ENCODE results near the gene KLHDC8B.
"Not testable (repeated sequence)": the region's sequence is repeated elsewhere in the genome, so short reads cannot be mapped to it uniquely, and the experiment has no call there.

KLHDC8B gene

GRCh38 chr3:49198161-49198560 is 26.8 kb downstream of the KLHDC8B start:
- DNase-seq, result no peak

GRCh38 chr3:49198611-49199230 is 27.3 kb downstream of the KLHDC8B start:
- no peak for DNase-seq

GRCh38 chr3:49199239-49199899 is 28.0 kb downstream of the KLHDC8B start:
- DNase-seq, result peak in 1 of 3 donors; percentile 22

GRCh38 chr3:49199900-49200281 is 28.5 kb downstream of the KLHDC8B start:
- DNase-seq, result no peak

GRCh38 chr3:49213541-49213943 is 42.1 kb downstream of the KLHDC8B start:
- no peak for DNase-seq

GRCh38 chr3:49213998-49214397 is 42.6 kb downstream of the KLHDC8B start:
- no peak for DNase-seq

GRCh38 chr3:49216687-49217086 is 45.3 kb downstream of the KLHDC8B start:
- DNase-seq, result not testable (repeated sequence)

- not testable (repeated sequence) for DNase-seq
These were observed 45.7 kb downstream of the KLHDC8B start for GRCh38 chr3:49217108-49217507.

- DNase-seq, result no peak
These were observed 46.5 kb downstream of the KLHDC8B start for GRCh38 chr3:49217688-49218470.

- DNase-seq, result peak in 2 of 3 donors; percentile 12
These were observed 47.1 kb downstream of the KLHDC8B start for GRCh38 chr3:49218471-49218989.

GRCh38 chr3:49219132-49219531 is 47.7 kb downstream of the KLHDC8B start:
- DNase-seq, result no peak

- DNase-seq, result not testable (repeated sequence)
These were observed 49.7 kb downstream of the KLHDC8B start for GRCh38 chr3:49220985-49221563.

- DNase-seq, result no peak
These were observed 50.6 kb downstream of the KLHDC8B start for GRCh38 chr3:49222002-49222401.

Measured in suppressor macrophage treated with lipopolysaccharide for 1 hour (primary cell).